Activated T-helper 2 cell treated with anti-CD3 and anti-CD28 coated beads, Interferon-gamma antibody, Interleukin-2, Interleukin-4, amounts not matched to agents 10 μg/mL and 5 μg/mL and 100 μg/mL, durations not matched to agents 14 hours and 24 hours and 36 hours (primary cell): ENCODE results near the gene SCNN1B. TPM values are rescaled to one million over a fixed set of nuclear protein-coding genes. Genes with fewer than 3 reads are reported as not detected.

Source experiments
- DNase-seq: peaks from one replicate; pipeline ENCODE4 v3.0.0; 2021; ENCODE audit warnings: low spot score
- H3K27ac Mint-ChIP-seq: one replicate; pipeline ENCODE4 v1.8.0; 2021; ENCODE audit warnings: mixed read lengths
- H3K27me3 Mint-ChIP-seq: one replicate; pipeline ENCODE4 v1.8.0; 2021; ENCODE audit warnings: low read depth, mixed read lengths
- H3K36me3 Mint-ChIP-seq: one replicate; pipeline ENCODE4 v1.8.0; 2021; ENCODE audit warnings: low read depth, mixed read lengths
- H3K4me1 Mint-ChIP-seq: one replicate; pipeline ENCODE4 v1.8.0; 2021; ENCODE audit warnings: low read depth, mixed read lengths
- H3K4me3 Mint-ChIP-seq: one replicate; pipeline ENCODE4 v1.8.0; 2021; ENCODE audit warnings: low read depth, mild to moderate bottlenecking, moderate library complexity, mixed read lengths
- H3K9me3 Mint-ChIP-seq: one replicate; pipeline ENCODE4 v1.8.0; 2021; ENCODE audit warnings: mixed read lengths
- intact Hi-C: fragments of 100-400 bp; cut with micrococcal nuclease; formaldehyde crosslinking; loops from one replicate; pipeline ENCODE4 v1.15.1; 2023
- total RNA-seq: library from RNA; stranded (reverse); gene quantifications from 2 replicates; pipeline ENCODE4 v1.2.3, GENCODE V29; 2022

The SCNN1B gene
- total RNA-seq, 1 donor from 2014 or later: not detected

DNA sequence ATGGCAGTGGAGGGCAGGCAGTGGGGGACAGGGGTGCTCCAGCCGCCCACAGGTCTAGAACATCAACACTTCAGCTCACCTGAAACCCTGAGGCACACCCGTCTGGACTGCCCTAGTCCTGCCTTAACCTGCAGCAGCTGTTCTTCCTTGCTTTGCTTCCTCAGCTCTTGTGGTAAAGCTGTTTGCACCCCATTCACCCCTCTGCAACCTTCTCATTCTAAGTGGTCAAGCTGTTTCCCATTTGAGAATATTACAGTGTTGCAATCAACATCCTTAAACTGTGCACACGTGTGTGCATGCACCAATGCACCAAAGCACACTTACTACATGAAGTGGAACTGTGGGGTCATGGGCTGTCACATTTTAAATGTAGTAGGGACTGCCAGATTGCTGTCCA lies 32.4 kb downstream of the SCNN1B start:
- no peak for DNase-seq
- peaks cover 2% of the 10 kb centered on the region for H3K27me3 Mint-ChIP-seq
- no peaks in the 10 kb centered on the region for H3K4me1 Mint-ChIP-seq
- no peaks in the 10 kb centered on the region for H3K36me3 Mint-ChIP-seq
- H3K27ac Mint-ChIP-seq: no peak overlapping the region
- intact Hi-C loops: no loop called here
- no peaks in the 10 kb centered on the region for H3K9me3 Mint-ChIP-seq
- H3K4me3 Mint-ChIP-seq: no peak overlapping the region

DNA sequence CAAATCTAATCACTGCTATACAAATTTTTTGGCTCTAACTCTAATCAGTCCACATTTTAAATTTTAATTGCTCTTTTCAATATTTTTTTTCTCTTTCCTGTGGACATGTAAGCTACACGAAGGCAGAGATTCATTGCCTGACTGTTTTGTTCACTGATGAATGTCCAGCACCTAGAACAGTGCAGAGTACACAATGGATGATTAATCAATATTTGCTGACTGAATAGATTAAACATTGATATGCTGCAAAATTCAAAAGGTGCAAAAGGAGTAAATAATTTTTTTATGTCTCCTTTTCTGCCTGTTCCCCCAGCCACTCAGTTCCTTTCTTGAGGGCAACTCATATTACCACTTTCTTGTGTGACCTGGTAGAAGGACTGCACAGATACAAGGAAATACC lies 32.8 kb downstream of the SCNN1B start:
- DNase-seq: no peak
- no peaks in the 10 kb centered on the region for H3K36me3 Mint-ChIP-seq
- intact Hi-C loops: no loop called here
- no peaks in the 10 kb centered on the region for H3K4me1 Mint-ChIP-seq
- no peak overlapping the region for H3K4me3 Mint-ChIP-seq
- no peaks in the 10 kb centered on the region for H3K9me3 Mint-ChIP-seq
- no peak overlapping the region for H3K27ac Mint-ChIP-seq
- H3K27me3 Mint-ChIP-seq: peaks cover 2% of the 10 kb centered on the region

GRCh38 chr16:23337836-23338550 lies 35.9 kb downstream of the SCNN1B start:
- H3K9me3 Mint-ChIP-seq: no peaks in the 10 kb centered on the region
- intact Hi-C loops: no loop called here
- no peak overlapping the region for H3K27ac Mint-ChIP-seq
- no peak for DNase-seq
- no peak overlapping the region for H3K4me3 Mint-ChIP-seq
- H3K36me3 Mint-ChIP-seq: no peaks in the 10 kb centered on the region
- peaks cover 5% of the 10 kb centered on the region for H3K27me3 Mint-ChIP-seq
- no peaks in the 10 kb centered on the region for H3K4me1 Mint-ChIP-seq

DNA sequence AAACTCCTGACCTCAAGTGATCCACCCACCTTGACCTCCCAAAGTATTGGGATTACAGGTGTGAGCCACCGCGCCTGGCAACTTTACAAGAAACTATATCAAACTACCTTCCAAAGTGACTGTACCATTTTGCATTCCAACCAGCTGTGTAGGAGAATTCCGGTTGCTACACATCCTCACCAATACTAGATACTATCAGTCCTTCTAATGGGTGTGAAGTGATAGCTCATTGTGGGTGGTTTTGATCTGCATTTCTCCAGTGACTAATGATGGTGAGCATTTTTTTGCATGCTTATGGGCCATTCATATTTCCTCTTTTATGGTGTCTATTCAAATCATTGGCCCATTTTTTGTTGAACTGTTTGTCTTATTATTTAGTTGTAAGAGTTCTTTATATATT lies 37.7 kb downstream of the SCNN1B start:
- DNase-seq: no peak
- Mint-ChIP-seq H3K4me1 (no peaks in the 10 kb centered on the region), H3K4me3 (no peak overlapping the region), H3K9me3 (no peaks in the 10 kb centered on the region), H3K27me3 (peaks cover 6% of the 10 kb centered on the region), H3K27ac (no peak overlapping the region), H3K36me3 (no peaks in the 10 kb centered on the region)
- intact Hi-C loops: no loop called here

GRCh38 chr16:23342083-23342640 lies 40.1 kb downstream of the SCNN1B start:
- H3K27me3 Mint-ChIP-seq: peaks cover 6% of the 10 kb centered on the region
- no peaks in the 10 kb centered on the region for H3K4me1 Mint-ChIP-seq
- no peak for DNase-seq
- no peak overlapping the region for H3K27ac Mint-ChIP-seq
- no peaks in the 10 kb centered on the region for H3K9me3 Mint-ChIP-seq
- no peaks in the 10 kb centered on the region for H3K36me3 Mint-ChIP-seq
- H3K4me3 Mint-ChIP-seq: no peak overlapping the region
- intact Hi-C loops: no loop called here

- no peaks in the 10 kb centered on the region for H3K36me3 Mint-ChIP-seq
- H3K27me3 Mint-ChIP-seq: peaks cover 9% of the 10 kb centered on the region
- no peaks in the 10 kb centered on the region for H3K9me3 Mint-ChIP-seq
- H3K27ac Mint-ChIP-seq: no peak overlapping the region
- no peak for DNase-seq
- intact Hi-C loops: no loop called here
- no peaks in the 10 kb centered on the region for H3K4me1 Mint-ChIP-seq
- H3K4me3 Mint-ChIP-seq: no peak overlapping the region
Observed at GRCh38 chr16:23343643-23344612, 41.8 kb downstream of the SCNN1B start.

DNA sequence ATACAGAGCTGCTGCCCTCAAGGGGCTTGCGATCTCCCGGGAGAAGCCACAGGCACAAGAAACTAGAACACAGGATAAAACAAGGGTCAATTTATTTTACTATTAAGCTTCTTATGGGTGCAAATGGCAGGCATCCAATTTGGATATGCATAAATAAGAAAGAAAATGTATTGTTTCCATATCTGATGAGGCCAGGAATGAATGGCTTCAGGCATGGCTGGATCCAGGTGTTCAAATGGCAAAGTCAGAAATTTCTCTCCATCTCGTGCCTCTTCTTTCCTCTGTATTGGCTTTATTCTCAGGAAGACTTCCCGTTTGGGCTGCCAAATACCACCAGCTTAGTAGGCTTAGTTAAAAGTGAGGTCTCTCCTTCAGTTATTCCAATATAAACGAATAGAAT lies 43.1 kb downstream of the SCNN1B start:
- H3K4me3 Mint-ChIP-seq: no peak overlapping the region
- no peaks in the 10 kb centered on the region for H3K36me3 Mint-ChIP-seq
- intact Hi-C loops: no loop called here
- no peaks in the 10 kb centered on the region for H3K9me3 Mint-ChIP-seq
- no peak for DNase-seq
- no peaks in the 10 kb centered on the region for H3K4me1 Mint-ChIP-seq
- no peak overlapping the region for H3K27ac Mint-ChIP-seq
- peaks cover 6% of the 10 kb centered on the region for H3K27me3 Mint-ChIP-seq

GRCh38 chr16:23348579-23349469 lies 46.7 kb downstream of the SCNN1B start:
- Mint-ChIP-seq H3K4me3 (no peak overlapping the region), H3K4me1 (no peaks in the 10 kb centered on the region)

GRCh38 chr16:23351360-23351759 lies 49.3 kb downstream of the SCNN1B start:
- H3K36me3 Mint-ChIP-seq: no peaks in the 10 kb centered on the region
- peaks cover 3% of the 10 kb centered on the region for H3K27me3 Mint-ChIP-seq
- no peak overlapping the region for H3K4me3 Mint-ChIP-seq
- no peak for DNase-seq
- H3K9me3 Mint-ChIP-seq: no peaks in the 10 kb centered on the region
- H3K27ac Mint-ChIP-seq: no peak overlapping the region
- intact Hi-C loops: no loop called here
- H3K4me1 Mint-ChIP-seq: no peaks in the 10 kb centered on the region

More at GRCh38 chr16:23348579-23349469, 46.7 kb downstream of the SCNN1B start:
- intact Hi-C loops: no loop called here
- Mint-ChIP-seq H3K27me3 (peaks cover 4% of the 10 kb centered on the region), H3K27ac (no peak overlapping the region), H3K9me3 (no peaks in the 10 kb centered on the region), H3K36me3 (no peaks in the 10 kb centered on the region)
- no peak for DNase-seq

GRCh38 chr16:23353440-23353839 lies 51.3 kb downstream of the SCNN1B start:
- Mint-ChIP-seq H3K4me3 (no peak overlapping the region), H3K36me3 (no peaks in the 10 kb centered on the region), H3K9me3 (no peaks in the 10 kb centered on the region), H3K27me3 (peaks cover 2% of the 10 kb centered on the region), H3K4me1 (no peaks in the 10 kb centered on the region), H3K27ac (no peak overlapping the region)
- intact Hi-C loops: no loop called here
- DNase-seq: no peak

DNA sequence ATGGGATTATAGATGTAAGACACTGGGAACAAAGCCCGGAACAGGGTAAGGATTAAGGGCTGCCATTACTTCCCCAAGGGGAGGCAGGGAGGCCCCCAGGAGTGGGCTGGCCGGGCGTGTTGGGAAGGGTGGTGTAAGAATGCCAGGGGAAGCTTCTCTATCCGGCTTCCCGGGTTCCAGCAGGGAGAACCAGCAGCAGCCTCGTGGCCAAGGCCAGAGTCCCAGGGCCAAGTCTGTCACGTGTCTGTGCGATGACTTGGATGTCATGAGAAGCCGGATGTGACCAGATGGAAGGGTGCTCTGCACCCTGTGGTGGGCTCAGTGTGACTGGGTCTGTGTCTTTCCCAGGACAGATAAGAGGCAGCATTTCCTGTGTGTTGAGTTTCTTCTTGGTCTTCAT lies 52.1 kb downstream of the SCNN1B start:
- no peaks in the 10 kb centered on the region for H3K4me1 Mint-ChIP-seq
- no peak overlapping the region for H3K4me3 Mint-ChIP-seq
- H3K9me3 Mint-ChIP-seq: no peaks in the 10 kb centered on the region
- intact Hi-C loops: no loop called here
- no peak for DNase-seq
- no peak overlapping the region for H3K27ac Mint-ChIP-seq
- H3K27me3 Mint-ChIP-seq: no peaks in the 10 kb centered on the region
- no peaks in the 10 kb centered on the region for H3K36me3 Mint-ChIP-seq

- Mint-ChIP-seq H3K4me3 (no peak overlapping the region), H3K27ac (no peak overlapping the region), H3K9me3 (no peaks in the 10 kb centered on the region), H3K4me1 (no peaks in the 10 kb centered on the region), H3K27me3 (peaks cover 4% of the 10 kb centered on the region), H3K36me3 (no peaks in the 10 kb centered on the region)
- intact Hi-C loops: no loop called here
- DNase-seq: no peak
Observed at GRCh38 chr16:23355106-23355670, 53.1 kb downstream of the SCNN1B start.
